ENCODE measurements around the gene BABAM1.

DNA sequence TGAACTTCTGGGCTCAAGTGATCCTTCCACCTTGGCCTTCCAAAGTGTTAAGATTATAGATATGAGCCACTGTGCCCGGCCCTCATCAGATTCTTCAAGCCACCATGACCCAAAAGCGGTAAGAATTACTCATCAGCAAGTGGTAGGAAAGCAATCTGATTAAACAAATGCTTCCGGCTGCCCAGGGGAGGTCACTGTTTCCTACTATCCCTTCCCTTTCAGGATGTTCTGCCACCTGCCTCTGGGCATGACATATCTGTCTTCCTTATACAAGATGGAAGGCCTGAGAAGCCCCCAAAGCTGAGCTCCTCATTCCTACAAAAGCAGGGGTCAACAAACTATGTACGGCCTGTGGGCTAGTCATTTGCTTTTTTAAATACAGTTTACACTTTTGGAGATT is 29.0 kb downstream of the BABAM1 start:
- TF ChIP-seq, protein P1, sequence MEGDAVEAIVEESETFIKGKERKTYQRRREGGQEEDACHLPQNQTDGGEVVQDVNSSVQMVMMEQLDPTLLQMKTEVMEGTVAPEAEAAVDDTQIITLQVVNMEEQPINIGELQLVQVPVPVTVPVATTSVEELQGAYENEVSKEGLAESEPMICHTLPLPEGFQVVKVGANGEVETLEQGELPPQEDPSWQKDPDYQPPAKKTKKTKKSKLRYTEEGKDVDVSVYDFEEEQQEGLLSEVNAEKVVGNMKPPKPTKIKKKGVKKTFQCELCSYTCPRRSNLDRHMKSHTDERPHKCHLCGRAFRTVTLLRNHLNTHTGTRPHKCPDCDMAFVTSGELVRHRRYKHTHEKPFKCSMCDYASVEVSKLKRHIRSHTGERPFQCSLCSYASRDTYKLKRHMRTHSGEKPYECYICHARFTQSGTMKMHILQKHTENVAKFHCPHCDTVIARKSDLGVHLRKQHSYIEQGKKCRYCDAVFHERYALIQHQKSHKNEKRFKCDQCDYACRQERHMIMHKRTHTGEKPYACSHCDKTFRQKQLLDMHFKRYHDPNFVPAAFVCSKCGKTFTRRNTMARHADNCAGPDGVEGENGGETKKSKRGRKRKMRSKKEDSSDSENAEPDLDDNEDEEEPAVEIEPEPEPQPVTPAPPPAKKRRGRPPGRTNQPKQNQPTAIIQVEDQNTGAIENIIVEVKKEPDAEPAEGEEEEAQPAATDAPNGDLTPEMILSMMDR (IDR thresholded peaks at IDR 0.05), result peak; percentile 16; the same call in 1 of the 2 replicates
- TF ChIP-seq ZFX (IDR thresholded peaks at IDR 0.05; ENCODE audit: borderline replicate concordance), result no peak
